ENCODE measurements around the gene VWA5A.

GRCh38 chr11:124113890-124114289, 1.4 kb upstream of the VWA5A start:
- TF ChIP-seq MAFK (IDR thresholded peaks at IDR 0.05; ENCODE audit: partially characterized antibody) = no peak
- no peak for TF ChIP-seq SMC3 (IDR thresholded peaks at IDR 0.05)
- no peak for TF ChIP-seq CTCF (IDR thresholded peaks at IDR 0.05)
- TF ChIP-seq EP300 (IDR thresholded peaks at IDR 0.05) = no peak
- no peak for TF ChIP-seq ZFP36 (IDR thresholded peaks at IDR 0.05; ENCODE audit: borderline replicate concordance, partially characterized antibody)

All from A549 (cell line).